Stimulated activated CD4-positive, alpha-beta T cell treated with anti-CD3 and anti-CD28 coated beads, Interleukin-4, amount 100 ng/mL, for 1 hour (primary cell): Measurements from ENCODE around the gene CNFN.

Experiments
- DNase-seq: peaks from one replicate; pipeline ENCODE4 v3.0.0-alpha.2; 2020

CNFN gene

DNA sequence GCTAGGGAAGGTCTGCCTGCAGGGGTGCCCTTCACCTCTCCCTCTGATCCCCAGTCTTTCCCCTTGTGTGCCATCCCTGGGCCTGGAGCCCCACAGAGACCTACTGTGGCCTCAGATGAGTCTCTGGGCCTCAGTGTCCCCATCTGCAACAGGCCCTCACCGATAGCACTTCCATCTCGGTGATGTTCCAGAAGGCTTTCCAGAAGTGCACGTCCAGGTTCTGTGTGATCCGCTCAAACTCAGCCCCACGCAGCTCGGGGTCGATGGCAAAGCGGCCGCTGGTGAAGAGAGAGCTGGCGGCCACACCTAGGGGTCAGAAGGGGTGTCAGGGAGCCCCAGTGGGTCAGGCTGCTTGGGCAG is 17.7 kb upstream of the CNFN start:
- DNase-seq = no peak

DNA sequence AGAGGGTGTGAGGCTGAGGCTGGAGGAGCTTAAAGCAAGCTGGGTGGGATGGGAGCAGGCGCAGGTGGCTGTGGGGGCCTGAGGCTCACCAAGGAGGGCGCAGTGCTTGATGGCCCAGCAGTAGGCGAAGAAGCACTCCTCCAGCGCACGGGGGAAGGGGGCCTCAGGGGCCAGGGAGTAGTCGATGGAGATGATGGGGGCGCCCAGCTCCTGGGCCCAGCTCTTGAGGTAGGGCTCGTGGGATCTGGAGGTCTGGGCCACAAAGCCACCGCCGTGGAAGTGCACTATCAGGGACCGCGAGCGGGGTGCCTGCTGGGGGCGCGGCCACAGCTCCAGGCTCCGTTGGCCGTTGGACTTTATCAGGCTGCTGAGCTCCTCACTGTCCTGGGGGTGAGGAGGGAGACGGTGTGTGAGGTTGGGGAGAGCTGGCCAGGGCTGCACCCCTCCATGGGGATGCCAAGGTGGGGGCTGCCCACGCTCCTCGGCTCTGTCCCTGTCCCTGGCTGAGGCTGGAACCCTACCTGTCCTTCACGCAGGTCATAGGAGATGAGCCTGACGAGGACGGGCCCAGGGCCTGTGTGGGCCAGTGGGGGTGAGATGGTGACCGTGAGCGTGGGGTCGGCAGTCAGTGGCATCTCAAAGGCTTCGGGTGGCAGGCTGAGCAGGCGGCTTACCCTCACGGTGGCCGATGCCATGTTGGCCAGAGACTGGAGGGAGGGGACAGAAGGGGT is 17.2 kb upstream of the CNFN start:
- DNase-seq = no peak

- DNase-seq = no peak
Observed at GRCh38 chr19:42406111-42406510, 16.0 kb upstream of the CNFN start.

DNA sequence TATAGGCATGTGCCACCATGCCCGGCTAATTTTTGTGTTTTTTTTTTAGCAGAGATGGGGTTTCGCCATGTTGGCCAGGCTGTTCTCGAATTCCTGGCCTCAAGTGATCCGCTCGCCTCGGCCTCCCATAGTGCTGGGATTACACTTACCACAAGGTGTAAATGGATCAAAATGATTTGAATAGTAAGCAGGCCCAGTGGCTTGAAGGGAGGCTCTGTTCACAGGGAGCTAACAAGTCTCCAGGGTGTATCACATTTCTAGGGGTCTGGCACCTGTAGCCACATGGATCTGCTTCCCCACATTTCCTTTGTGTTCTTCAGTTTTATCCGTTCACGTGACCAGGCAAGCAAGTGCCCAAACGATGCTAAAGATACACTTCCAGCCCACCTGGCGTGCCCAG is 13.5 kb upstream of the CNFN start:
- no peak for DNase-seq

DNA sequence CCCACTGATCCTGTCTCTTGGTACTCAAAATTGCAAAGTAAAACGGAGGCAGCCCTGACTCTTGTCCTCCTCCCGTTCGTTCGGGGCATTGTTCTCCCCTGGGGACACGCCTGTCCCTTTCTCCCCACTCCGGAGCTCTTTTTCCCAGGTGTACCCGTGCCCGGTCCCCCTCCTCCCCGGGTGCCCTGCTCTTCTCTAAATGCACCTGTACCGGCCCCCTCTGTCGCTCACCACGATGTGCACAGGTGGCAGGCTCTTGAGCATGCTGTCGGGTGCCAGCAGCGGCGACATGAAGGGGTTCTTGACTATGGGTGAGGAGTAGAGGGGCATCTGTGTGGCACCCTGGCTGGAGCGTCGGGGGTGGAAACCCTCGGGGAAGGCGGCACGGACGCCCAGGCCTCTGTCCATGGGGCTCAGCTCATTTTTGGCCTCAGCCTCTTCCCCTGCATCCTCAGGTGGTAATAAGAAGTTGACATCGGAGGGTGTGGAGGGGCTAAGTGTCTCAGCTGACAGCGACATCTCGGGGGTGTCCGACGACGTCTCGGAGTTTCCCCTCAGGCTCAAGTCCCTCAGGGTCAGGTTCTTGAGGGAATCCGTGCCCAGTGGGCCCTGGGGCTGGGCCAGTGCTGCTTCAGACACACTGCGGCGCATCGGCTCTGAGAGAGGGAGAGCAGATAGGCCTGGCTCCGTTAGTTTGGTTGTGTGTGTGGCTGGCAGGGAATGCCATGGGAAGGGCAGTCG is 12.4 kb upstream of the CNFN start:
- no peak for DNase-seq

GRCh38 chr19:42401365-42402303 is 11.5 kb upstream of the CNFN start:
- peak; percentile 81 for DNase-seq

DNA sequence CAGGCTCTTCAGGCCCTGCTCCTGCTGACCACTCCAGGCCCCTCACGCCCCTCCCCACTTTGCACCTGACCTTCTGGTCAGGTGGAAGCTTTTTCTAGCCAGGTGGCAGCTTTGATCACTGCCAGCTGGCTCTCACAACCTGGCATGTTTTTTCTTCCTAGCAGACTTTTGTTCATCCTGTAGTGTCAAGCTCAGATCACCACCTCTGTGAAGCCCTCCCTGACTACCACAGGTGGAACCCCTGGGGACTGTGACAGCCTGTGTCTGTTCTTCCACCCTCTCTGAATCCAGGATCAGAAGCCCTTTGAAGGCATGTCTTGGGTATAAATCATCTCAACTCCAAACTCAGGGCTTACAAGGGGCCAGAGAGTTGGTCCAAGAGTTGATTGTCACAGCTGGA is 10.3 kb upstream of the CNFN start:
- no peak for DNase-seq

- DNase-seq = no peak
Observed at GRCh38 chr19:42397263-42398166, 7.4 kb upstream of the CNFN start.

- DNase-seq = peak; percentile 91
Observed at GRCh38 chr19:42396381-42397262, 6.5 kb upstream of the CNFN start.

GRCh38 chr19:42394751-42395150 is 4.7 kb upstream of the CNFN start:
- no peak for DNase-seq

DNA sequence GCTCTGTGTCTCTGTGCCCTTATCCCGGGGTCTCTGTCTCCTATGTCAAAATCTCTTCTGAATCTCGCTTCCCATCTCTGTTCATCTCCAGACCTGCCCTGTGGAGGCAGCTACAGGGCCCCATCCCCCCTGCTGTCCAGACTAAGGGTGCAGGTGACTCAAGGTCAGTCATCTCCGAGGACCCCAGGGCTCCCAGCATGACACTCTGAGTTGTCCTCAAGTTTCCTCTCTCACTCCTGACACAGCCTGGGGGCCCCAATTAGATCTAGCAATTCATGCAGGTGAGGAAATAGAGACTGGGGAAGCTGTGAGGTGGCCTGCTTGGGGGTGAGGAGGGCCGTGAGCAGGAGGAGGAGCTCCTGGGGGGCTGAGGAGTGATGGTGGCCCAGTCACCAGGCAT is 2.1 kb upstream of the CNFN start:
- no peak for DNase-seq

DNA sequence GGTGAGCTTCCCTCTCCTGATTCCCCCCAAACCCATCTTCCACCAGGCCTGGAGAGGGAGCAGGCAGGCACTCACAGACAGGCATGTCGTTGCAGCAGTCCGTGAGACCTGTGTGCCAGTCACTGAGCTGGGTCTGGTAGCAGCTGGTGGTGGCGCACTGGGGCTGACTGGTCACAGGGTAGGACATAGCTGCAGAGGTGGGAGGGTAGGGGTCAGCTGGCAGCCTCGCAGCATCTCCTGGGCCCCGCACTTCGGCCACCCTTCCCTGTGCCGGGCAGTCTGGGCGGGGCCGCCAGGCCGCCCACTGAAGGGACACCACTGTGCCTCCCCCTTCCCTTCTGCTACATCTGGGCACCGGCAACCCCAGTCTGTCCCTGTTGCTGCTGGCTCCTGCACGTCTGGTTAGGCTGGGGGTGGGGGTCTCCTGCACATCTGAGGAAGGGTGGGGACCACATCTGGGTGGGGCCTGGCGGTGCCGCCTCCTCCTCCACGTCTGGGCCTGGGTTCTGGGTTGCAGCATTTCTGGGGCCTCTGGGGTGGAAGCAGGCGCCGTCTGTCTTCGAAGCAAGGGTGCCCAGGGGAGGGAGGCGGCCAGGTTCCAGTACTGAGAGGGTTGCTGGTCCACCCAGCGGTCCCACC is 1.1 kb downstream of the CNFN start:
- DNase-seq = no peak

- peak; percentile 74 for DNase-seq
Observed at GRCh38 chr19:42386974-42387707, 3.0 kb downstream of the CNFN start.

GRCh38 chr19:42380155-42380554 is 9.9 kb downstream of the CNFN start:
- no peak for DNase-seq

- DNase-seq = no peak
Observed at GRCh38 chr19:42378225-42379215, 11.6 kb downstream of the CNFN start.

DNA sequence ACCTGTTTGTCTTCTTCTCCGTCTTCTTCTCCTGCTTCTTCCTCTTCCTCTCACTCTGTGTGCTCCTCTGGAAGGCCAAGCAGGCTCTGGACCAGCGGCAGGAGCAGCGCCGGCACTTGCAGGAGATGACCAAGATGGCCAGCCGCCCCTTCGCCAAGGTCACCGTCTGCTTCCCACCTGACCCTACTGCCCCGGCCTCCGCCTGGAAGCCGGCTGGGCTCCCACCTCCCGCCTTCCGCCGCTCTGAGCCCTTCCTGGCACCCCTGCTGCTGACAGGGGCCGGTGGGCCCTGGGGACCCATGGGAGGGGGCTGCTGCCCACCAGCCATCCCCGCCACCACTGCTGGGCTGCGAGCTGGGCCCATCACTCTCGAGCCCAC is 13.9 kb downstream of the CNFN start:
- DNase-seq = no peak

DNA sequence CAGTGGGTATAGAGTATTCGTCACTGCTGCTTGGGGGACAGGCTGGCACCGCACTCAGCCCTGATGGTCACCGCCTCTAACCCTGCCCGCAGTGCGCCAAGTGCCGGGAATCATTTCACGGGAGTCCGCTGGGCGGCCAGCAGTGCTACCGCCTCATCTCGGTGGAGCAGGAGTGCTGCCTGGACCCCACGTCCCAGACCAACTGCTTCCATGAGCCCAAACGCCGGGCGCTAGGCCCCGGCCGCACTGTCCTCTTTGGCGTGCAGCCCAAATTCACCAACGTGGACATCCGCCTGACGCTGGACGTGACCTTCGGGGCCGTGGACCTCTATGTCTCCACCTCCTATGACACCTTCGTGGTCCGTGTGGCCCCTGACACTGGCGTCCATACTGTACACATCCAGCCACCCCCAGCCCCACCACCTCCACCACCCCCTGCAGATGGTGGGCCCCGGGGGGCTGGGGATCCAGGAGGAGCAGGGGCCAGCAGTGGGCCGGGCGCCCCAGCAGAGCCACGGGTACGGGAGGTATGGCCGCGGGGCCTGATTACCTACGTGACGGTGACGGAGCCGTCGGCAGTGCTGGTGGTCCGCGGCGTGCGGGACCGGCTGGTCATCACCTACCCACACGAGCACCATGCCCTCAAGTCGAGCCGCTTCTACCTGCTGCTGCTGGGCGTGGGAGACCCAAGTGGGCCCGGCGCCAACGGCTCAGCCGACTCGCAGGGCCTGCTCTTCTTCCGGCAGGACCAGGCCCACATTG is 14.5 kb downstream of the CNFN start:
- DNase-seq = no peak

GRCh38 chr19:42374826-42375376 is 15.2 kb downstream of the CNFN start:
- DNase-seq = no peak
